ENCODE data around the gene HS3ST1.

The HS3ST1 gene

DNA sequence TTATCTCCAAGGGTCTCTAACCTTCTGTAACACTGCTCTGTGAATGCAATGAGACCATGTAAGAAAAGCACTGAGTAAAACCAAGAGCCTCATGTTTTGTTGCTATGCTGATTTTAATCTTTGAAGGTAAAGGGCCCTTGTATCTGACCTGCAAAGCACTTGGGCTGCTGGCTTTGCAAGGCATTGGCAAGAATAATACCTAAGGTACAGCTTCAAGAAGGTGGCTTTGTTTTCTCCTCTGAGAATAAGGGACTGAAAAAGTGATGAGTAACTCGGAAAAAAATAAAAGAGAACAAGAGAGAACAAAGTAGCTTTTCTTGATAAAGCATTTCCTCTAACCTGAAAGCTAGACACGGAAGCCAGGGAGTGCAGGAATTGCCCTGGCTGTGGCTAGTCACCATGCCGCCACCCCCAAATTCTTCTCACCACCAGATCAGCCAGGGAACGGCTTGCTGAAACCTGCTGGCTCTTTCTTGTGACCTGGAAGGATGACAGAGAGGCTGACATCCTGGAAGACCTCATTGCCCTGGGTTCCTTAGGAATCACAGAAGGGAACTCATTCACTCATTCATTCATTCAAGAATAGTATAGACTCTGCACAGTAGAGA is 41.8 kb upstream of the HS3ST1 start:
- TF ChIP-seq, protein P1, sequence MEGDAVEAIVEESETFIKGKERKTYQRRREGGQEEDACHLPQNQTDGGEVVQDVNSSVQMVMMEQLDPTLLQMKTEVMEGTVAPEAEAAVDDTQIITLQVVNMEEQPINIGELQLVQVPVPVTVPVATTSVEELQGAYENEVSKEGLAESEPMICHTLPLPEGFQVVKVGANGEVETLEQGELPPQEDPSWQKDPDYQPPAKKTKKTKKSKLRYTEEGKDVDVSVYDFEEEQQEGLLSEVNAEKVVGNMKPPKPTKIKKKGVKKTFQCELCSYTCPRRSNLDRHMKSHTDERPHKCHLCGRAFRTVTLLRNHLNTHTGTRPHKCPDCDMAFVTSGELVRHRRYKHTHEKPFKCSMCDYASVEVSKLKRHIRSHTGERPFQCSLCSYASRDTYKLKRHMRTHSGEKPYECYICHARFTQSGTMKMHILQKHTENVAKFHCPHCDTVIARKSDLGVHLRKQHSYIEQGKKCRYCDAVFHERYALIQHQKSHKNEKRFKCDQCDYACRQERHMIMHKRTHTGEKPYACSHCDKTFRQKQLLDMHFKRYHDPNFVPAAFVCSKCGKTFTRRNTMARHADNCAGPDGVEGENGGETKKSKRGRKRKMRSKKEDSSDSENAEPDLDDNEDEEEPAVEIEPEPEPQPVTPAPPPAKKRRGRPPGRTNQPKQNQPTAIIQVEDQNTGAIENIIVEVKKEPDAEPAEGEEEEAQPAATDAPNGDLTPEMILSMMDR (IDR thresholded peaks at IDR 0.05; ENCODE audit: low read depth, low read length) = no peak
- Histone ChIP-seq H3K4me3 (ENCODE audit: low read depth, low read length) (no peak overlapping the region), H3K36me3 (no peaks in the 10 kb centered on the region), H3K27me3 (no peaks in the 10 kb centered on the region), H3K4me1 (no peaks in the 10 kb centered on the region), H3K9me3 (no peaks in the 10 kb centered on the region)
- DNase-seq = no peak

DNA sequence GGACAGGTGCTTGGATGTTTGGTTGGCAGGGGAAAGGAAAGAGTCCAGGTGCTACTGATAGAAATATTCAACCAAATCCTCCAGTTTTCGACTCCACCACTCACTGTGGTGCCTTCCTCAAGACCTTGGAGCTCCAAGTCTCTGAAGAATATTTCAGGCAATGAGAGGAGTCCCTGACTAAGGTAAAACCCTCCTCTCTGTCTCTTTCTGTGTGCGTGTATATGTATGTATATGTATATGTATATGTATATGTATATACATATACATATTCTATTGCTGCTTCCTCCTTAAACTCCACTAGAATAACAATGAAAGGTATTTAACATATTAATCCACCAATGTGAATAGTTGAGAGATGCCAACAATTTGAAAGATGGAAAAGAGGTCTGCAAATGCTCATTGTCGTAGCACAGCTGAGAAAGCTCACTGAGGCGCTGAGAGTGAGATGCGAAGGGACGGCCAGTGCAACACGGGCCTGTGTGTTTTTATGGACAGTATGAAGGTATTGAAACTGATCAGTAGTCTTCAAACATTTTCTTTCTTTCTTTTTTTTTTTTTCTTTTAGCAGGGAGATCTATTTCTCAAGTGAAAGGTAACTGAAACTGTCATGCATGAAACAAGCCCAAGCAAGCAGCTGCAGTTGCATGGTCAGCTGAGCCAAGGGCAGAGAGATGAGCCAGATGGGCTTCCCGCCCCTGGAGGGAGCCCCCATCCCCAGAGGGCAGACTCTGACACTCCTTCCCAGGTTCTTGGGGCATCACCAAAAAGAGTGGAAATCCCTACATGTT is 41.1 kb upstream of the HS3ST1 start:
- H3K27me3 ChIP-seq = no peaks in the 10 kb centered on the region
- DNase-seq = no peak
- TF ChIP-seq, protein P1 (IDR thresholded peaks at IDR 0.05; ENCODE audit: low read depth, low read length) = no peak
- H3K4me1 ChIP-seq = no peaks in the 10 kb centered on the region
- no peaks in the 10 kb centered on the region for H3K36me3 ChIP-seq
- no peak overlapping the region for H3K4me3 ChIP-seq (ENCODE audit: low read depth, low read length)
- no peaks in the 10 kb centered on the region for H3K9me3 ChIP-seq

DNA sequence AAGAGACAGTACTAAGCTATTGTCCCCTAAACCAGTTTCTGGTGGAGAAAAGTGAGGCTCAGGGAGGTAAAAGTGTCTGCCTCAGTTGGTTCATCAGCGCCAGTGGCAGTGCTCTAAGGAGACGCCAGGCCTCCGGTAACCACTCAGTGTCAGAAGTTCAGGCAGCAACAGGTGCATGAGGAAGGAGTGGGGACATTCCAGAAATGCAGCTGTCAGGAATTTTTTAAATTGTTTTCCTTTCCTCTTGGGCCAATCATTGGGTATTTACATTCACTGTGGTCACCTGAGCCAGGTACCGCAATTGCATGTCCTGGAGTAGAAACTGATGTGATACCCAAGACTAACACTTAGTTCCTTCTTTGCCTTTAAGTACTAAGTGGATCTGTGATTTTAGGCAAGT is 40.2 kb upstream of the HS3ST1 start:
- Histone ChIP-seq H3K36me3 (no peaks in the 10 kb centered on the region), H3K4me3 (ENCODE audit: low read depth, low read length) (no peak overlapping the region), H3K4me1 (no peaks in the 10 kb centered on the region), H3K9me3 (no peaks in the 10 kb centered on the region), H3K27me3 (no peaks in the 10 kb centered on the region)
- TF ChIP-seq, protein P1 (IDR thresholded peaks at IDR 0.05; ENCODE audit: low read depth, low read length) = no peak
- DNase-seq = no peak

DNA sequence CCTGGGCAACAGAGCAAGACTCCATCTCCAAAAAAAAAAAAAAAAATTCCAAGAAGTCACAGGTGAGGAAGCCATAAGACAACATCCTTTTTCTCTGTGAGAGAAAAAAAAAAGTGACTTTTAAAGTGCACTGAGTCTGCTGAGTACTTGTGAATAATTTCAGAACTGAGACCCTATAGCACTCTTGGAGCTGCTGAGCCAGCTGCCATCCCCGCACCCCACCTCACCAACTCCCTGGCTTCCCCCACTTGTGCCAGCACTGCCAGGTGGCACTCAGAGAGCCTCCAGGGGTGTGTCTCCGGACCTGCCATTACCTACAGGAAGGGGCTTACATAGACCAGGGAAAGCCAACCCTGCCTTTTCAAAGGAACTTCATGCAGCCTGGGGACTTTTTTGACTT is 39.2 kb upstream of the HS3ST1 start:
- no peaks in the 10 kb centered on the region for H3K4me1 ChIP-seq
- H3K4me3 ChIP-seq (ENCODE audit: low read depth, low read length) = no peak overlapping the region
- H3K36me3 ChIP-seq = no peaks in the 10 kb centered on the region
- TF ChIP-seq, protein P1 (IDR thresholded peaks at IDR 0.05; ENCODE audit: low read depth, low read length) = no peak
- H3K27me3 ChIP-seq = no peaks in the 10 kb centered on the region
- no peaks in the 10 kb centered on the region for H3K9me3 ChIP-seq
- no peak for DNase-seq

DNA sequence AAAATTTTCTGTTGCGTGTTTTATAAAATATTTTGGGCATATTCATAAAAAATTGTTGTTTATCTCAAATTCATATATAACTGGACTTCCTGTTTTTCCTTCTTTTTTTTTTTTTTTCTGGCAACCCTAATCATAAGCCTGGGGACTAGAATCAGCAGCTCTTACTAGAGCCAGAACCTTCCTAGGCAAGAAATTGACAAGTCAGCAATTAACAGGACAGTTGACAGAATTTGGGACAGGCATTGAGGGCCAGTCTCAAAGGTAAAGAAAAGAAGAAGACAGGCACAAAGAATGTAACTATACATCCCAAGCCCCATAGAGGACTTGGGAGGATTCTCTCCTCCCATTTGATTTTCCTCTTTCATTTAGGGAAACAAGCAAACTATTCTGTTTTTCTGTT is 35.0 kb upstream of the HS3ST1 start:
- H3K4me1 ChIP-seq = no peaks in the 10 kb centered on the region
- TF ChIP-seq, protein P1 (IDR thresholded peaks at IDR 0.05; ENCODE audit: low read depth, low read length) = no peak
- no peak for DNase-seq

DNA sequence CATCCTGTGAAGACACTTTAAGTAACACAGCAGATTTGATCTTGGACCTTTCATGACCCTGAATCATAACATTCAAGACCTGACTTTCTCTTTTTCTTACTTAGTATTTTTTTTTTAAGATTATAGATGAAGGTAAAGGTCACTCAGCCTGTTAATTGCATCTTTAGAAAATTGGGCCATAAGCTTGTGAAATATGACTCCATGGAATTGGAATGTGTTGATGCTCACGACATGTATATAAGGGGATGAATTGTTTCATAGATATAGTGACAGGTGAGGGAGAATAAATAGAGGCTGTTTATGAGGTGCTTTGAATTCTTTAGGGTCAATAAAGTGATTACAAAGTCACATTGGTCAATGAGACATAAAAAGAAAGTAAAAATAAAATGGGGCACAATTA is 27.7 kb upstream of the HS3ST1 start:
- H3K4me1 ChIP-seq = no peaks in the 10 kb centered on the region
- DNase-seq = no peak
- TF ChIP-seq, protein P1 (IDR thresholded peaks at IDR 0.05; ENCODE audit: low read depth, low read length) = no peak

More for the DNA sequence above, 35.0 kb upstream of the HS3ST1 start:
- Histone ChIP-seq H3K27me3 (no peaks in the 10 kb centered on the region), H3K9me3 (no peaks in the 10 kb centered on the region), H3K4me3 (ENCODE audit: low read depth, low read length) (no peak overlapping the region), H3K36me3 (no peaks in the 10 kb centered on the region)

More for the DNA sequence above, 27.7 kb upstream of the HS3ST1 start:
- H3K36me3 ChIP-seq = no peaks in the 10 kb centered on the region
- no peak overlapping the region for H3K4me3 ChIP-seq (ENCODE audit: low read depth, low read length)
- H3K27me3 ChIP-seq = no peaks in the 10 kb centered on the region
- peaks cover 3% of the 10 kb centered on the region for H3K9me3 ChIP-seq
